Lung (tissue), 12 donors: ENCODE data around the gene UBE2C. TPM values are rescaled to one million over a fixed set of nuclear protein-coding genes. Genes with fewer than 3 reads are reported as not detected.

Source experiments
- ATAC-seq: fragments of 200-7000 bp; cut with Tn5 transposase; one replicate; pipeline ENCODE4 v1.9.1; 2020; ENCODE audit warnings: moderate number of reproducible peaks; ENCODE audit not compliant: insufficient read depth, low FRiP score
- DNase-seq, 3 donors: peaks; one replicate each; pipeline ENCODE4 v3.0.0-alpha.2; 2013 to 2017
- H3K27ac ChIP-seq, 2 donors: one replicate each; pipeline ENCODE4 v1.5.1; 2013; ENCODE audit warnings: mild to moderate bottlenecking in 2 of 2, moderate library complexity in 2 of 2, control low read depth in 1 of 2, inconsistent platforms in 1 of 2, low read depth in 1 of 2, low read length in 1 of 2
- H3K27me3 ChIP-seq, 3 donors: one replicate each; pipeline ENCODE4 v1.5.1; 2013; ENCODE audit warnings: low read length in 2 of 3; ENCODE audit not compliant: control insufficient read depth in 3 of 3, insufficient read depth in 3 of 3
- H3K36me3 ChIP-seq, 4 donors: one replicate each; pipeline ENCODE4 v1.5.1; 2013; ENCODE audit warnings: low read length in 4 of 4, mild to moderate bottlenecking in 1 of 4, moderate library complexity in 1 of 4; ENCODE audit not compliant: control insufficient read depth in 4 of 4, insufficient read depth in 4 of 4
- H3K4me1 ChIP-seq, 5 donors: one replicate each; pipeline ENCODE4 v1.5.1; 2013; ENCODE audit warnings: low read length in 5 of 5, mild to moderate bottlenecking in 2 of 5, moderate library complexity in 1 of 5; ENCODE audit not compliant: control insufficient read depth in 5 of 5, insufficient read depth in 5 of 5
- H3K4me3 ChIP-seq: one replicate; pipeline ENCODE4 v1.5.1; 2013; ENCODE audit warnings: mild to moderate bottlenecking, control low read depth, moderate library complexity
- H3K9ac ChIP-seq, 2 donors: one replicate each; pipeline ENCODE4 v1.5.1; 2013; ENCODE audit warnings: low read length in 2 of 2, control low read depth in 1 of 2; ENCODE audit not compliant: insufficient read depth in 1 of 2
- H3K9me3 ChIP-seq, 4 donors: one replicate each; pipeline ENCODE4 v1.5.1; 2013; ENCODE audit warnings: low read length in 3 of 4, mild to moderate bottlenecking in 1 of 4, moderate library complexity in 1 of 4; ENCODE audit not compliant: control insufficient read depth in 4 of 4, insufficient read depth in 3 of 4
- WGBS, 2 donors: extraction: QIAGEN DNeasy Blood & Tissue Kit; methylation state at CpG; one replicate each; pipeline ENCODE4 v1.1.7; 2013; 5-methylcytosine and 5-hydroxymethylcytosine counted together
- polyA plus RNA-seq, 2 donors: library from polyadenylated mRNA; stranded (reverse); fragments of 200-250 nt; gene quantifications; one replicate each; pipeline ENCODE4 v1.2.1, GENCODE V29; 2013
- total RNA-seq, 2 donors: library from RNA; depleted of rRNA in 1 of 2; stranded (reverse); fragments of >200 nt in 1 of 2; gene quantifications; one replicate each; pipeline ENCODE4 v1.2.1, GENCODE V29; 2014 to 2021
- TF ChIP-seq, protein P1 (sequence below): IDR thresholded peaks from 2 replicates; pipeline ENCODE4 v1.5.1; 2012; ENCODE audit warnings: mild to moderate bottlenecking; ENCODE audit errors: control extremely low read depth, extremely low read depth
- donor health status: control.
- donor health status: control.
- donor health status: Bipolar disorder and iron deficiency.
- donor health status: healthy.
- donor health status: DM: yes; HTN: yes; CAD: no.

Gene UBE2C
- total and polyA plus RNA-seq, 4 donors, result 2.5 to 17.0 (median 5.5) TPM

DNA sequence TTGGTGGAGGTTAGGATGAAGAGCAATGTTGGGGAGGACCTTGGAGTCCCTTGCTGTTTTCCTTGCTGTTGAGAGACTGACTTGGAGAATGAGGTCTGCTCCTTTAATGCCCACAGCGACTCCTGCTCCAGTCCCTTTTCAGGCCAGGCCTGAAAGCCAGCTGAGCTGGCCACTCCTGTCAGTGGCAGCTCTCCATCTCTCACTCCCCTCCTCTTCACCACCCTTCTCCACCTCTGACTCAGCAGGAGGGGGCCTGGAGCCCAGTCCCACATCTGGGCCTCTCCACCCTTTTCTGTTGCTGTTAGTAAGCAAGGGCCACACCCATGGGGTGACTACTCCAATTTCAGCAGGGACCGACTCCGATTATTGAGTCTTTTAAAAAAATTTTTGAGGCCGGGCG is 23.4 kb downstream of the UBE2C start:
- ATAC-seq, result no peak
- 87 to 90% methylated on average over 5 of the region's 5 CpGs for WGBS, 2 donors
- no peak for DNase-seq
- TF ChIP-seq, protein P1, sequence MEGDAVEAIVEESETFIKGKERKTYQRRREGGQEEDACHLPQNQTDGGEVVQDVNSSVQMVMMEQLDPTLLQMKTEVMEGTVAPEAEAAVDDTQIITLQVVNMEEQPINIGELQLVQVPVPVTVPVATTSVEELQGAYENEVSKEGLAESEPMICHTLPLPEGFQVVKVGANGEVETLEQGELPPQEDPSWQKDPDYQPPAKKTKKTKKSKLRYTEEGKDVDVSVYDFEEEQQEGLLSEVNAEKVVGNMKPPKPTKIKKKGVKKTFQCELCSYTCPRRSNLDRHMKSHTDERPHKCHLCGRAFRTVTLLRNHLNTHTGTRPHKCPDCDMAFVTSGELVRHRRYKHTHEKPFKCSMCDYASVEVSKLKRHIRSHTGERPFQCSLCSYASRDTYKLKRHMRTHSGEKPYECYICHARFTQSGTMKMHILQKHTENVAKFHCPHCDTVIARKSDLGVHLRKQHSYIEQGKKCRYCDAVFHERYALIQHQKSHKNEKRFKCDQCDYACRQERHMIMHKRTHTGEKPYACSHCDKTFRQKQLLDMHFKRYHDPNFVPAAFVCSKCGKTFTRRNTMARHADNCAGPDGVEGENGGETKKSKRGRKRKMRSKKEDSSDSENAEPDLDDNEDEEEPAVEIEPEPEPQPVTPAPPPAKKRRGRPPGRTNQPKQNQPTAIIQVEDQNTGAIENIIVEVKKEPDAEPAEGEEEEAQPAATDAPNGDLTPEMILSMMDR, result no peak
- Histone ChIP-seq H3K4me3 (no peak overlapping the region), H3K27me3 (no peaks in the 10 kb centered on the region), H3K9me3 (no peaks in the 10 kb centered on the region), H3K4me1 (peaks cover 6 to 31% (median 12%) of the 10 kb centered on the region in 5 donors), H3K27ac (peak overlapping the region; percentile 3 to 49), H3K36me3 (peaks cover 7 to 18% (median 11%) of the 10 kb centered on the region in 4 donors), H3K9ac (no peak overlapping the region)

DNA sequence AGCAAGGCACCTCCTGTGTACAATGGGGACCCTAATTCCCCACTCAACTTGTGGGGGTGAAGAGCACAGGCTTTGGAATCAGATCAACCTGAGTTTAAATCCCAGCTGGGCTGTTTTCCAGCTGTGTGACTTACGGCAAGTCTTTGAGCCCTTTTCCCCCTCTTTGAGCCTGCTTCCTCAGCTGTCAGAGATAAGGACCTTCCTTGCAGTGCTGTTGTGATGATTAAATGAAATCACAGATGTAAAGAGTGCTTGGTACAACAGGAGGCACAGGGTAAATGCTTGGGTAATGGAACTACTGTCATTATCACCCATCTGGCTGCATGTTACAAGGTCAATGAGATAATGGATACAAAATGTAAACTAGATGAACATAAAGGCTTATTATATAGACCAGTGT is 24.4 kb downstream of the UBE2C start:
- TF ChIP-seq, protein P1, result no peak
- Histone ChIP-seq H3K36me3 (peaks cover 7 to 23% (median 20%) of the 10 kb centered on the region in 4 donors), H3K9ac (no peak overlapping the region), H3K4me3 (no peak overlapping the region), H3K9me3 (no peaks in the 10 kb centered on the region), H3K27ac (peak overlapping the region in 1 of 2 donors; percentile 0), H3K27me3 (no peaks in the 10 kb centered on the region), H3K4me1 (peaks cover 6 to 31% (median 12%) of the 10 kb centered on the region in 5 donors)
- DNase-seq (no peak), ATAC-seq (no peak)
- WGBS, 2 donors, result 46 to 75% methylated on average over 1 of the region's 1 CpG

DNA sequence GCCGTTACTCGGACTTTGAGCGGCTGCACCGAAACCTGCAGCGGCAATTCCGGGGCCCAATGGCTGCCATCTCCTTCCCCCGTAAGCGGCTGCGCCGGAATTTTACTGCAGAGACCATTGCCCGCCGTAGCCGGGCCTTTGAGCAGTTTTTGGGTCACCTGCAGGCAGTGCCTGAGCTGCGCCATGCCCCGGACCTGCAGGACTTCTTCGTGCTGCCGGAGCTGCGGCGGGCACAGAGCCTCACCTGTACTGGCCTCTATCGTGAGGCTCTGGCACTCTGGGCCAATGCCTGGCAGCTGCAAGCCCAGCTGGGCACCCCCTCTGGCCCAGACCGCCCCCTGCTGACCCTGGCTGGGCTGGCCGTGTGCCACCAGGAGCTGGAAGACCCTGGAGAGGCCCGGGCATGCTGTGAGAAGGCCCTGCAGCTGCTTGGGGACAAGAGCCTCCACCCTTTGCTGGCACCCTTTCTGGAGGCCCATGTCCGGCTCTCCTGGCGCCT is 28.3 kb downstream of the UBE2C start:
- peaks cover 0 to 11% (median 2%) of the 10 kb centered on the region in 5 donors for H3K4me1 ChIP-seq
- no peak overlapping the region for H3K4me3 ChIP-seq
- ATAC-seq (no peak), DNase-seq (no peak)
- no peak overlapping the region for H3K27ac ChIP-seq
- TF ChIP-seq, protein P1, result no peak
- no peaks in the 10 kb centered on the region for H3K9me3 ChIP-seq
- H3K9ac ChIP-seq, result no peak overlapping the region
- 91 to 93% methylated on average over 25 of the region's 25 CpGs for WGBS, 2 donors
- no peaks in the 10 kb centered on the region for H3K27me3 ChIP-seq
- peaks cover 22 to 39% (median 25%) of the 10 kb centered on the region in 4 donors for H3K36me3 ChIP-seq
